Neural cell (in vitro differentiated cells): ENCODE measurements around the gene ARFGAP1. TPM values are rescaled to one million over a fixed set of nuclear protein-coding genes. Genes with fewer than 3 reads are reported as not detected.
"Not testable (repeated sequence)": the region's sequence is repeated elsewhere in the genome, so short reads cannot be mapped to it uniquely, and the experiment has no call there.

Source experiments
- H2AFZ ChIP-seq: fragments of 200-600, 300-800 bp; sonication (generic), shearing (Covaris generic); 2 replicates; pipeline ENCODE4 v1.6.0; 2014; ENCODE audit warnings: low read depth, mild to moderate bottlenecking, antibody characterized with exemption, low read length, moderate library complexity
- H3F3A ChIP-seq: fragments of 200-600 bp; shearing (Covaris generic); 2 replicates; pipeline ENCODE4 v1.6.1; 2016; ENCODE audit warnings: mild to moderate bottlenecking, moderate library complexity, mixed read lengths, antibody characterized with exemption, low read length; ENCODE audit not compliant: insufficient read depth, poor library complexity, severe bottlenecking
- H3K27ac ChIP-seq: fragments of 200-600, 300-800 bp; sonication (generic), shearing (Covaris generic); 2 replicates; pipeline ENCODE4 v1.5.1; 2014; ENCODE audit warnings: mild to moderate bottlenecking, low read length, moderate library complexity
- H3K27me3 ChIP-seq: fragments of 300-800, 200-600 bp; sonication (generic), shearing (Covaris generic); 2 replicates; pipeline ENCODE4 v1.6.0; 2014; ENCODE audit warnings: mild to moderate bottlenecking, low read depth, low read length, moderate library complexity; ENCODE audit not compliant: insufficient read depth
- H3K36me3 ChIP-seq: fragments of 300-800, 200-600 bp; sonication (generic), shearing (Covaris generic); 2 replicates; pipeline ENCODE4 v1.5.1; 2014; ENCODE audit warnings: mild to moderate bottlenecking, antibody characterized with exemption, low read length, moderate library complexity; ENCODE audit not compliant: insufficient read depth
- H3K4me2 ChIP-seq: fragments of 300-800, 200-600 bp; sonication (generic), shearing (Covaris generic); 2 replicates; pipeline ENCODE4 v1.6.0; 2014; ENCODE audit warnings: mild to moderate bottlenecking, low read length
- H3K4me3 ChIP-seq: fragments of 300-800, 200-600 bp; sonication (generic), shearing (Covaris generic); 2 replicates; pipeline ENCODE4 v1.5.1; 2014; ENCODE audit warnings: mild to moderate bottlenecking, low read length, moderate library complexity
- H3K79me2 ChIP-seq: fragments of 200-600 bp; shearing (Covaris generic); replicated peaks from 2 replicates; pipeline ENCODE4 v1.6.0; 2014; ENCODE audit warnings: mild to moderate bottlenecking, low read length, moderate library complexity; ENCODE audit not compliant: insufficient read depth
- H3K9ac ChIP-seq: fragments of 300-800, 200-600 bp; sonication (generic), shearing (Covaris generic); 2 replicates; pipeline ENCODE4 v1.6.1; 2016; ENCODE audit warnings: mild to moderate bottlenecking, low read length, mixed read lengths
- H3K9me2 ChIP-seq: fragments of 200-600 bp; shearing (Covaris generic); 2 replicates; pipeline ENCODE4 v1.6.1; 2016; ENCODE audit warnings: mild to moderate bottlenecking, low read length, mixed read lengths; ENCODE audit not compliant: insufficient read depth
- H3K9me3 ChIP-seq: fragments of 200-600, 300-800 bp; sonication (generic), shearing (Covaris generic); 2 replicates; pipeline ENCODE4 v1.6.1; 2016; ENCODE audit warnings: mild to moderate bottlenecking, mixed run types, low read length, moderate library complexity, mixed read lengths
- H4K20me1 ChIP-seq: fragments of 200-600 bp; shearing (Covaris generic); 2 replicates; pipeline ENCODE4 v1.6.1; 2016; ENCODE audit warnings: mild to moderate bottlenecking, mixed run types; ENCODE audit not compliant: insufficient read depth
- CTCF ChIP-seq: fragments of 450-650 bp; IDR thresholded peaks from 2 replicates; pipeline ENCODE4 v1.5.1; 2014; ENCODE audit warnings: antibody characterized with exemption, mild to moderate bottlenecking, moderate library complexity; ENCODE audit not compliant: poor library complexity, severe bottlenecking
- EP300 ChIP-seq: fragments of 450-650 bp; conservative IDR thresholded peaks from 2 replicates; pipeline ENCODE4 v1.6.1; 2014; ENCODE audit warnings: antibody characterized with exemption, mild to moderate bottlenecking, moderate library complexity; ENCODE audit not compliant: poor library complexity, severe bottlenecking
- EZH2 ChIP-seq: fragments of 200-600, 300-800 bp; shearing (Covaris generic), sonication (generic); IDR thresholded peaks from 2 replicates; pipeline ENCODE4 v1.6.1; 2014; ENCODE audit warnings: antibody characterized with exemption, low read length, borderline replicate concordance, mild to moderate bottlenecking; ENCODE audit not compliant: insufficient read depth, poor library complexity, severe bottlenecking
- MXI1 ChIP-seq: fragments of 450-650 bp; conservative IDR thresholded peaks from 2 replicates; pipeline ENCODE4 v1.6.1; 2014; ENCODE audit warnings: antibody characterized with exemption, mild to moderate bottlenecking; ENCODE audit not compliant: poor library complexity, severe bottlenecking
- POLR2AphosphoS5 ChIP-seq: IDR thresholded peaks from 2 replicates; pipeline ENCODE4 v1.6.1; 2012
- RAD21 ChIP-seq: fragments of 450-650 bp; conservative IDR thresholded peaks from 2 replicates; pipeline ENCODE4 v1.6.1; 2014; ENCODE audit warnings: antibody characterized with exemption, mild to moderate bottlenecking, moderate library complexity
- SMC3 ChIP-seq: fragments of 450-650 bp; conservative IDR thresholded peaks from 2 replicates; pipeline ENCODE4 v1.6.1; 2014; ENCODE audit warnings: antibody characterized with exemption, mild to moderate bottlenecking, moderate library complexity; ENCODE audit not compliant: poor library complexity
- TAF1 ChIP-seq: IDR thresholded peaks from 2 replicates; pipeline ENCODE4 v1.6.1; 2012; ENCODE audit warnings: low read depth
- polyA plus RNA-seq: library from polyadenylated mRNA; depleted of rRNA; stranded (reverse); fragments of >200 nt; gene quantifications from 2 replicates; pipeline ENCODE4 v1.2.3, GENCODE V29; 2014
- TF ChIP-seq, protein P1 (sequence below): IDR thresholded peaks from 2 replicates; pipeline ENCODE4 v1.6.1; 2012; ENCODE audit warnings: borderline replicate concordance

ARFGAP1 gene
- polyA plus RNA-seq, 1 donor from 2014 or later, result 70.2 TPM

- Histone ChIP-seq H2AFZ (no peak overlapping the region), H3K4me2 (no peak overlapping the region), H3K9me2 (no peaks in the 10 kb centered on the region), H3K9me3 (no peaks in the 10 kb centered on the region), H3K79me2 (no peaks in the 10 kb centered on the region), H3K36me3 (no peaks in the 10 kb centered on the region), H4K20me1 (no peaks in the 10 kb centered on the region), H3K9ac (no peak overlapping the region), H3K4me3 (no peak overlapping the region), H3K27ac (no peak overlapping the region), H3F3A (no peaks in the 10 kb centered on the region), H3K27me3 (no peaks in the 10 kb centered on the region)
- TF ChIP-seq TAF1 (no peak), CTCF (no peak), MXI1 (no peak), POLR2AphosphoS5 (no peak), EP300 (no peak), RAD21 (no peak), SMC3 (no peak)
Measured at GRCh38 chr20:63333241-63333836, 60.7 kb downstream of the ARFGAP1 start.

DNA sequence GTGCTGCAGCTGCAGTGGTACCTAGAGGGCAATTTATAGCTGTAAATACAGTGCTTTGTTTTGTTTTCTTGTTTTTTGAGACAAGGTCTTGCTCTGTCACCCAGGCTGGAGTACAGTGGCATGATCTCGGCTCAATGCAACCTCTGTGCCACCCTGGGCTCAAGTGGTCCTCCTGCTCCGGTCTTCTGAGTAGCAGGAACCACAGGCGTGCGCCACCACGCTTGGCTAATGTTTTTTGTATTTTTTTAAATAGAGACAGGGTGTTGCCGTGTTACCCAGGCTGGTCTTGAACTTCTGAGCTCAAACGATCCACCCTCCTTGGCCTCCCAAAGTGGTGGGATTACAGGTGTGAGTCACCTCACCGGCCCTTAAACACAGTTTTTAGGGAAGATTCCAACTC, 61.7 kb downstream of the ARFGAP1 start:
- H4K20me1 ChIP-seq, result no peaks in the 10 kb centered on the region
- no peak overlapping the region for H3K4me2 ChIP-seq
- H3F3A ChIP-seq, result no peaks in the 10 kb centered on the region
- H3K9ac ChIP-seq, result no peak overlapping the region
- no peak for TF ChIP-seq SMC3
- no peak for TF ChIP-seq POLR2AphosphoS5
- TF ChIP-seq MXI1, result no peak
- no peak for TF ChIP-seq EZH2
- TF ChIP-seq TAF1, result no peak
- no peak for TF ChIP-seq RAD21
- no peak for TF ChIP-seq EP300
- TF ChIP-seq, protein P1, sequence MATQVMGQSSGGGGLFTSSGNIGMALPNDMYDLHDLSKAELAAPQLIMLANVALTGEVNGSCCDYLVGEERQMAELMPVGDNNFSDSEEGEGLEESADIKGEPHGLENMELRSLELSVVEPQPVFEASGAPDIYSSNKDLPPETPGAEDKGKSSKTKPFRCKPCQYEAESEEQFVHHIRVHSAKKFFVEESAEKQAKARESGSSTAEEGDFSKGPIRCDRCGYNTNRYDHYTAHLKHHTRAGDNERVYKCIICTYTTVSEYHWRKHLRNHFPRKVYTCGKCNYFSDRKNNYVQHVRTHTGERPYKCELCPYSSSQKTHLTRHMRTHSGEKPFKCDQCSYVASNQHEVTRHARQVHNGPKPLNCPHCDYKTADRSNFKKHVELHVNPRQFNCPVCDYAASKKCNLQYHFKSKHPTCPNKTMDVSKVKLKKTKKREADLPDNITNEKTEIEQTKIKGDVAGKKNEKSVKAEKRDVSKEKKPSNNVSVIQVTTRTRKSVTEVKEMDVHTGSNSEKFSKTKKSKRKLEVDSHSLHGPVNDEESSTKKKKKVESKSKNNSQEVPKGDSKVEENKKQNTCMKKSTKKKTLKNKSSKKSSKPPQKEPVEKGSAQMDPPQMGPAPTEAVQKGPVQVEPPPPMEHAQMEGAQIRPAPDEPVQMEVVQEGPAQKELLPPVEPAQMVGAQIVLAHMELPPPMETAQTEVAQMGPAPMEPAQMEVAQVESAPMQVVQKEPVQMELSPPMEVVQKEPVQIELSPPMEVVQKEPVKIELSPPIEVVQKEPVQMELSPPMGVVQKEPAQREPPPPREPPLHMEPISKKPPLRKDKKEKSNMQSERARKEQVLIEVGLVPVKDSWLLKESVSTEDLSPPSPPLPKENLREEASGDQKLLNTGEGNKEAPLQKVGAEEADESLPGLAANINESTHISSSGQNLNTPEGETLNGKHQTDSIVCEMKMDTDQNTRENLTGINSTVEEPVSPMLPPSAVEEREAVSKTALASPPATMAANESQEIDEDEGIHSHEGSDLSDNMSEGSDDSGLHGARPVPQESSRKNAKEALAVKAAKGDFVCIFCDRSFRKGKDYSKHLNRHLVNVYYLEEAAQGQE, result no peak
- TF ChIP-seq CTCF, result no peak
- H3K27me3 ChIP-seq, result no peaks in the 10 kb centered on the region
- H2AFZ ChIP-seq, result no peak overlapping the region
- no peaks in the 10 kb centered on the region for H3K9me2 ChIP-seq
- no peak overlapping the region for H3K27ac ChIP-seq
- H3K4me3 ChIP-seq, result no peak overlapping the region
- no peaks in the 10 kb centered on the region for H3K9me3 ChIP-seq
- no peaks in the 10 kb centered on the region for H3K79me2 ChIP-seq
- no peaks in the 10 kb centered on the region for H3K36me3 ChIP-seq

GRCh38 chr20:63335060-63335459, 62.4 kb downstream of the ARFGAP1 start:
- H3K27me3 ChIP-seq, H3F3A ChIP-seq, H4K20me1 ChIP-seq, H3K4me2 ChIP-seq, H3K9me3 ChIP-seq, H3K27ac ChIP-seq, H3K36me3 ChIP-seq, H3K79me2 ChIP-seq, H3K9ac ChIP-seq, H3K4me3 ChIP-seq, H3K9me2 ChIP-seq, H2AFZ ChIP-seq: not testable (repeated sequence)
